ENCODE measurements around the gene MEF2D.

- TF ChIP-seq CTCF (IDR thresholded peaks at IDR 0.05; ENCODE audit: insufficient read depth, low read depth, low read length) (no peak), EZH2 (IDR thresholded peaks at IDR 0.05; ENCODE audit: insufficient read depth, low read length) (no peak)
These were observed 11.2 kb downstream of the MEF2D start for GRCh38 chr1:156489166-156489934.
